HEK293 (cell line): ENCODE results near the gene SLC22A31.

Source experiments
- CTCF ChIP-seq: fragments of 450-650 bp; formaldehyde crosslinking; IDR thresholded peaks from 2 replicates; pipeline ENCODE4 v1.5.1; 2016; ENCODE audit warnings: missing biosample characterization, missing genetic modification characterization
- GLI2 ChIP-seq: fragments of 450-650 bp; formaldehyde crosslinking; IDR thresholded peaks from 2 replicates; pipeline ENCODE4; 2017; ENCODE audit warnings: missing biosample characterization, missing genetic modification characterization, low read depth, borderline replicate concordance
- ZNF146 ChIP-seq: fragments of 450-650 bp; formaldehyde crosslinking; IDR thresholded peaks from 2 replicates; pipeline ENCODE4 v1.5.1; 2016; ENCODE audit warnings: missing biosample characterization, missing genetic modification characterization
- ZNF747 ChIP-seq: fragments of 450-650 bp; formaldehyde crosslinking; IDR thresholded peaks from 2 replicates; pipeline ENCODE4 v1.5.1; 2016; ENCODE audit warnings: missing biosample characterization, missing genetic modification characterization

DNA sequence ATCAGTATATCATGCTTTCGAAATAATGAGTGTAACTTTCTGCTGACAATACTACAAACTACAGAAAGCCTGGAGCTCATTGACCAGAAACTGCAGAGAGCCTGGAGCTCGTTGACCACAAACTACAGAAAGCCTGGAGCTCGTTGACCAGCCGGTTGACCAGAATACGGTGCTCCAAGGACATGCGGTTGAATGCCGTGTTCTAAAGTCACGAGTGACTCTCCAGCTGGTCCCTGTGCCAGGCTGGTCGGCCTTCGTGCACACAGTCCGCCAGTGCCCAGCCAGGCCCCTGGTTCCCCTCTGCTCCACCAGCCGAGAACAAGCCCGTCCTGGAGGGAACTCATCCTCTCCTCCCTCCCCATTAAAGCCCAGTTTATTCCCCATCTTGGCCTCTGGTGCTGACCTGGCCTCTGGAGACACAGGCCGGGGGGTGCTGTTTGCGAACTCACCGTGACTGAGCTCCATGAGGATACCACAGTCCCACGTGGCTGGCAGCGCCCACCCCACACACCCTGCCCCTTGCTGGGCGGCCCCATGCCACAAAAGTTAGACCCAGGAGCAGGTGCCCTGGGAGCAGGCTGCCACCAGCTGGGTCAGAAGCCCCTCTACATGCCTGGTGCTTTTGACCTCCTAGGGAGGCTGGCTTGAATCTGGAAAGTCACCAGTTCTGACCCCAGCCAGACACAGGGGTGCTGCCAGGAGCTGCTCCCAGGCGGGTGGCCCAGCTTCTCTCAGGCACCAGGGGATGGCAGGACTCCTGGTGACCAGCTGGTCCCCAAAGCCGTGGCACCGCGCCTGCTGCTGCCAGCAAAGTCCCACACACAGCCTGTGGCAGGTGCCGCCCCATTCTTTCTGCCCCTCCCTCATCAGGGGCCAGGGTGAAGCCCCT lies 44.2 kb downstream of the SLC22A31 start:
- TF ChIP-seq GLI2 (tag by site-specific recombination) (no peak), ZNF146 (tag by site-specific recombination) (no peak), CTCF (tag by site-specific recombination) (no peak), ZNF747 (tag by site-specific recombination) (no peak)
